ENCODE results near the gene ELL.

Gene ELL

DNA sequence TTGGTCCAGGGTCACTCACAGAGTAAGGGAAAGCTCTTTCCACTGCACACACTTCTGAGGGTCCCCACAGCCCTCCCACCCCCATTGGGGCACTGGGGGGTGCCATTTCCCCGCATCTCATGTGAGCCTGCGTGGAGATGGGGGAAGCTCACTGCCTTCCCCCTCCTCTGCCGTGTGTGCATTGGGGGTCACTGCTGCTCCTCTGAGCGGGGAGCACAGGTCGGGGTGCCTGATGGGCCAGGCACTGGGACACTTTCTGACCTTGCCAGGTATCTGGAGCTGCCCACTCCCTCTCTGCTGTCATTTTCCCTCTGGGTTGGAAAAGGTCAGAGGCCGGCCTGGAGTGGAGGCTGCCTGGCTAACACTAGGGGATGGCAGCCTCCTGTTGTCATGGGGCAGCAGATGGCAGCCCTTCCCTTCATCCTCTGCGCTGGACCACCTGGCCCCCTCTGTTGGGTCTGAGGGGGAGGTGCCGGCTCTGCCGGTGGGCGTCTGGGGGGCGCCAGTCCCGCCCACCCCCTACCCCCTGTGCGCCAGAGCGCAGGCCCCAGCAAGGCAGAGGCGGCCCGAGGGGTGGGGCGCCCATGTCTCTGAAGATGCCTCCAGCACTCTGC is 93.6 kb downstream of the ELL start:
- Histone ChIP-seq H3K4me1 (ENCODE audit: control insufficient read depth, insufficient read depth, low read length) (peaks cover 38% of the 10 kb centered on the region), H3K9me3 (ENCODE audit: control insufficient read depth, low read length) (no peaks in the 10 kb centered on the region), H3K9ac (ENCODE audit: low read length) (peak overlapping the region; percentile 34), H3K36me3 (ENCODE audit: control insufficient read depth, insufficient read depth, low read length) (no peaks in the 10 kb centered on the region), H3K27me3 (ENCODE audit: control insufficient read depth, insufficient read depth, low read length) (no peaks in the 10 kb centered on the region), H3K4me3 (ENCODE audit: low read length) (no peak overlapping the region)

DNA sequence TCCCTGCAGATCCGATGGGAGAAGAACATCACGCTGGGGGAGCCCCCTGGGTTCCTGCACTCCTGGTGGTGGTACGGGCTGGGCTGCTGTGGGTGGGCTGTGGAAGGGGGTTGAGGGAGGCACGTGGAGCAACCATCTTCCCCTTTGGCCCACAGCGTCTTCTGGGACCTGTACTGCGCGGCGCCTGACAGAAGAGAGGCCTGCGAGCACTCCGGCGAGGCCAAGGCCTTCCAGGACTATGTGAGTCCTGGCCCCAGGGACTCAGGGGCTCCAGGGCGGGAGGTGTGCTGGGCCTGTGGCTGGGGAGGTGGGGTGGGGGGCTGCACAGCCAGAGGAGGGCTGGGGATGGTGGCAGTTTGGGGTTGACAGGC is 94.1 kb downstream of the ELL start:
- H3K4me1 ChIP-seq (ENCODE audit: control insufficient read depth, insufficient read depth, low read length), result peaks cover 44% of the 10 kb centered on the region
- H3K36me3 ChIP-seq (ENCODE audit: control insufficient read depth, insufficient read depth, low read length), result no peaks in the 10 kb centered on the region
- H3K9ac ChIP-seq (ENCODE audit: low read length), result no peak overlapping the region
- H3K27me3 ChIP-seq (ENCODE audit: control insufficient read depth, insufficient read depth, low read length), result no peaks in the 10 kb centered on the region
- no peaks in the 10 kb centered on the region for H3K9me3 ChIP-seq (ENCODE audit: control insufficient read depth, low read length)
- no peak overlapping the region for H3K4me3 ChIP-seq (ENCODE audit: low read length)

DNA sequence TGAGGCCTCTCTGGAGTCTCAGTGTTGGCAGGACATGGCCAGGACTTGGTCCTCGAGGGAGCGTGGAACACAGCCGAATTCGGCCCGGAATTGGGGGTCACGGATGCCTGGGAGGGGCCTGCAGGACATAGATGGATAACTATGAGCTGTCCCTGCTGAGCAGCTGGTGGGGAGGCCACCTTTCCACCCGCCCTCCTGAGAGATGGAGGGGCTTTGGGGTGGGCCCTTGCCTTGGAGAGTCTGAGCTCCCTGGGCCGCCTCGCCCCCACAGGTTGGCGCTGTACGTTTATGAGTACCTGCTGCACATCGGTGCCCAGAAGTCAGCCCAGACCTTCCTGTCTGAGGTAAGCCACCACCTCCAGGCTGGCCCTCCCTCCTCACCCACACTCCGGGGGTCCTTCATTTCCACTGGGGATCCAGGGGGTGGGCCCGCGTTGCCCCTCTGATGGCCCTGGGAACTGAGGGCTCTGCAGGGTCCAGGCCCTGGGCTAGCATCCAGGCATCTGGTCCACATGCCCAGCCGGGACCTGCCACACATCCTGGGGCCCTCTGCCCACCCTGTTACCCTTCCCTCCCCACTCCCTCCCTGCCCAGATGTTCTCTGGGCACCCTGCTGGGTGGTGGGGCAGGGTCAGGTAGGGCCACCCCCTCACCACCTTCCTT is 94.7 kb downstream of the ELL start:
- H3K4me1 ChIP-seq (ENCODE audit: control insufficient read depth, insufficient read depth, low read length), result peaks cover 47% of the 10 kb centered on the region
- H3K27me3 ChIP-seq (ENCODE audit: control insufficient read depth, insufficient read depth, low read length), result no peaks in the 10 kb centered on the region
- H3K4me3 ChIP-seq (ENCODE audit: low read length), result no peak overlapping the region
- H3K36me3 ChIP-seq (ENCODE audit: control insufficient read depth, insufficient read depth, low read length), result no peaks in the 10 kb centered on the region
- H3K9me3 ChIP-seq (ENCODE audit: control insufficient read depth, low read length), result no peaks in the 10 kb centered on the region
- no peak overlapping the region for H3K9ac ChIP-seq (ENCODE audit: low read length)

DNA sequence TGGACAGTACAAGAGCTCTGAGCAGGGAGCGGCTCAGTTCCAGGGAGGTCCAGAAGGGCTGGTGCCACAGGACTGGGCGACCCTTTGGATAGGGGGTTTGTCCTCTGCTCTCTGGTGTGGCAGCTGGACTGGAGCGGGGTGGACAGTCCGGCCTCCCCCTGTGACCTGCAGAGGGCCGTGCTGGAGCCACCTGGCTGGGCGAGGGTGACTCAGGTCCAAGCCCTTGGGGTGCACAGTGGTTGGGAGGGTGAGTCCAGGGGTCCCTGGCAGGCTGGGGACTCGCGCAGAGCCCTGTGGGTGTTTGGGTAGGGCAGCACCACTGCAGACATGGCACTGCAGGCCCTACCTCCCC is 95.5 kb downstream of the ELL start:
- no peaks in the 10 kb centered on the region for H3K9me3 ChIP-seq (ENCODE audit: control insufficient read depth, low read length)
- no peak overlapping the region for H3K4me3 ChIP-seq (ENCODE audit: low read length)
- H3K27me3 ChIP-seq (ENCODE audit: control insufficient read depth, insufficient read depth, low read length), result no peaks in the 10 kb centered on the region
- no peaks in the 10 kb centered on the region for H3K36me3 ChIP-seq (ENCODE audit: control insufficient read depth, insufficient read depth, low read length)
- H3K9ac ChIP-seq (ENCODE audit: low read length), result peak overlapping the region; percentile 15
- peaks cover 51% of the 10 kb centered on the region for H3K4me1 ChIP-seq (ENCODE audit: control insufficient read depth, insufficient read depth, low read length)

DNA sequence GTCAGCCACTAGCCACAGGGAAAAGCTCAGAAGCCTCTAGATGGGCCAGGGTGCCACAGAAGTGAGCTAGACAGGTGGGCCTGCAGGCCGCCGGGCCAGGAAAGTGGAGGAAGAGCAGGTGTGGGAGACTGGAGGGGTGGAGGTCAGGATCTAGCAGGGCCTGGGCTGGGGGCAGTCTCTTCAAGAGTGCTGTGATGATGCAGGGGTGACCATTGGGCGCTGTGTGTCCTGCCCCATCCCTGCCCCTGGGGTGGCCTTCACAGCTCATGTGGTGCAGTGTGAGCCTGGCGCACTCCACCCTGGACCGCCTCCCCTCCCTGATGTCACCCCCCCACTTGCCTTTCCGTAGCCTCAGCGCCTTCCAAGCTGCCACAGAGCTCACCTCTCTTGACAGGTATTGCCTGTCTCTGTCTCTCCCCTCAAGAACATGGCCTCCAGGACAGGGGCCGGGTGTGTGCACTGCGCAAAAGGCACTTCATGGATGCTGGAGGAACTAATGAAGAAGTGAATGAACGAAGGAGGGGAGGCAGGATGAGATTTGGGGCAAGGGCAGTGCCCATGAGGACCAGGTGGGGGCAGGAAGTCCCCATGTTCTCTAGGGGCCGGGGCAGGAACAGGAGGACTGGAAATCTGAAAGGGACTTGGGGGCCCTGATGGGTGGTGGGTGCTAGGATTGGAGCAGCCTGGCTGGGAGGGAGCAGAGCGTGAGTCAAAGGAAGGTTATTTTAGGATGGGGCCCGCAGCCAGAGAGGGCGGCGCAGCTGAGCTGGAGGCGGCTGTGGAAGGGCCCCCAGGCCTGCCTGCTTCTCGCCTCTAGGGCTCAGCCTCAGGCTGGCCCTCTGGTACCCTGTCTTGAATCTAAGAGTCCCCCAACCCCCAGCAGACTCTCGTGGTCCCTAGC is 96.1 kb downstream of the ELL start:
- Histone ChIP-seq H3K9me3 (ENCODE audit: control insufficient read depth, low read length) (no peaks in the 10 kb centered on the region), H3K4me1 (ENCODE audit: control insufficient read depth, insufficient read depth, low read length) (peaks cover 57% of the 10 kb centered on the region), H3K9ac (ENCODE audit: low read length) (peak overlapping the region; percentile 15), H3K36me3 (ENCODE audit: control insufficient read depth, insufficient read depth, low read length) (no peaks in the 10 kb centered on the region), H3K27me3 (ENCODE audit: control insufficient read depth, insufficient read depth, low read length) (no peaks in the 10 kb centered on the region), H3K4me3 (ENCODE audit: low read length) (no peak overlapping the region)

DNA sequence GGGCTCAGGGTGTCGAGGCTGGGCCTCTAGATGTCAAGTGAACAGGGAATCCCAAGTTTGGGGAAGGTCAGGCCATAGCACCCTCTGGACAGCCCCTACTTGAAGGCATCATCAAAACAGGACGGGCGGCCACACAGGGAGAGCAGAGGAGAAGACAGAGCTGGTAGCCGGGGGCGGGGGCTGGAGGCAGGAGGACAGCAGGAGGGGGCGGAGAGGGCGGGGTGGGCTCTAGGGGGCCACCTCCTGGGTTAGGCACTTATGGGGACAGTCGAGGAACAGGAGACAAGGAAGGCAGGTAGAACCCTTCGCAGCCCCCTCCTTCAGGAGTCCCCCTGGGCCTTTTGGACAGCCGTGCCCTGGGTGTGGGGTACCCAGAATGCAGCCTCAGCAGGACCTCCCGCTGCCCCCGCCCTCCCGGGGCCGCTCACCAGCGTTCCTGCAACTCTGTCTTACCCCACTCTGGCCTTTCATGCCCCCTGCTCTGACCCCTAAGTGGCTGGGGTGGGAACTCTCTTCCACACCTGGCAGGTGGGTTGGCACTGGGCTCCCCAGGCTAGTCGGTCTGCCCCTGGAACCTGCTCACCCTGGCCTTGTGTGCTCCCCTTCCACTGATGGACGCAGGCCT is 96.9 kb downstream of the ELL start:
- peaks cover 60% of the 10 kb centered on the region for H3K4me1 ChIP-seq (ENCODE audit: control insufficient read depth, insufficient read depth, low read length)
- H3K9me3 ChIP-seq (ENCODE audit: control insufficient read depth, low read length), result no peaks in the 10 kb centered on the region
- H3K36me3 ChIP-seq (ENCODE audit: control insufficient read depth, insufficient read depth, low read length), result no peaks in the 10 kb centered on the region
- no peaks in the 10 kb centered on the region for H3K27me3 ChIP-seq (ENCODE audit: control insufficient read depth, insufficient read depth, low read length)
- no peak overlapping the region for H3K9ac ChIP-seq (ENCODE audit: low read length)
- H3K4me3 ChIP-seq (ENCODE audit: low read length), result no peak overlapping the region

DNA sequence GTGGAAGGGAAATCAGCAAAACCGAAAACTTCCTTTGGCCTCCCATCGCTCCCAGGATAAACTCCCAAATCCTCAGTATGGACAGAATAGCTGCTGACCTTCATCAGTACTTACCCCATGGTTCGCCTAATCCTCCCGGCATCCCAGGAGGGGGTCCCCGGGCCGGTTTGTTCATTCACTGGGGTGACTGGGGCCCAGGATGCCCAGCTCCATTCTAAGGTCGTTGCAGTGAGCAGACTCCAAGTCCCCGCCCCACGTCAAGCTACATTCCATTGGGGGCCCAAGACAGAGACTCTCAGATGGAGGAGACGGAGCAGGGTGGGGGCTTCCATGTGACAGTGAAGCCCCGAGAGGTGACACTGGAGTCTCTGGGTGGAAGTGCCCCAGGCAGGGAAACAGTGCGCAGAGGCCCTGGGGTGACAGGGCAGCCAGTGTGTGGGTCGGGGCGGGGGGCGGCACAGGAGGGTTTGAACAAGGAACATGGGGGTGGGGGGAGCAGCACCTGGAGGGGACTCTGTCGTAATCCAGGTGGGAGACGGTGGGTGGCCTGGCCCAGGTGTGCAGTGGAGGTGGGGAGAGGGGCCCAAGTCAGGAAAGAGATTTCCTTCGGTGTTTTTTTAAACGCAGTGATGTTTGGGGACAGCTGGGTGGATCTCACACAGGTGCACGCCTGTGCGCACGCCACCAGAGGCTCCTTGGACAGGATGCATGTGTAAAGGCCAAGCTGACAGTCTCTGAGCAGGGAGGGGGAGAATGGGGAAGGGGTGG is 97.6 kb downstream of the ELL start:
- Histone ChIP-seq H3K9me3 (ENCODE audit: control insufficient read depth, low read length) (no peaks in the 10 kb centered on the region), H3K4me3 (ENCODE audit: low read length) (no peak overlapping the region), H3K4me1 (ENCODE audit: control insufficient read depth, insufficient read depth, low read length) (peaks cover 53% of the 10 kb centered on the region), H3K9ac (ENCODE audit: low read length) (peak overlapping the region; percentile 39), H3K27me3 (ENCODE audit: control insufficient read depth, insufficient read depth, low read length) (no peaks in the 10 kb centered on the region), H3K36me3 (ENCODE audit: control insufficient read depth, insufficient read depth, low read length) (no peaks in the 10 kb centered on the region)

DNA sequence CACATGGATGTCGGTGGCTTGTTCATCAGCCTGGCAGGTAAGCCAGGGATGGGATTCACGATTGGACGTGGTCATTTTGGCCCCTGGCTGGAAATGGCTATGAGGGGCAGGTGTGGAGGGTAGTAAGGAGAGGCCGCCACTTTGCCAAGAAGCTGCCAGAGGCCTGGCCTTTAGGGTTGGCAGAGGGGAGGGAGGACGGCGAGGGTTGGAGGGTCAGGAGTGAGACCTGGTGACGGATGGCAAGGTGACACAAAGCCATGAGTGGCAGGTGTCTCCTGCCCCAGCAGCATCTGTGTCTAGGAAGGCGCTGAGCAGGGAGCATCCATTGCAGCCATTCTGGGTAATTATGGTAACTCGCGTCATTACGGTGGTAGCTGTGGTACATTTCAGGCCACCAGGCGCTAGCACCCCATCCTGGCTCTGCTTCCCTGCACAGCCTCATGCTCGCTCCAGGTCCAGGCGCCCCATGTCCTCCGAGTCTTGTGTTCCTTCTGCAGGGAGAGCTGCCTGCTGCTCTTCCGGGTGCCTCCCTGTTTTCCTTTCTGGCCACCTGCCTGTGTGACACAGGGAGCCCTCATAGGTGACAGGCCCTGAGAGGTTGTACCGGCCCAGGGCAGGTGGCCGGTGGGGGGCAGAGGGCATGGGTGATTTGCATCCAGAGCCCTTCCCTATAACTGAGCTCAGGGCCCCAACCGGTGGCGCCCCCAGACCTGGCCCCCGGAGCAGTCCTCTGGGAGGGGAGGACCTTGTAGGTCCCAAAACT is 98.4 kb downstream of the ELL start:
- Histone ChIP-seq H3K4me1 (ENCODE audit: control insufficient read depth, insufficient read depth, low read length) (peaks cover 51% of the 10 kb centered on the region), H3K36me3 (ENCODE audit: control insufficient read depth, insufficient read depth, low read length) (no peaks in the 10 kb centered on the region)

DNA sequence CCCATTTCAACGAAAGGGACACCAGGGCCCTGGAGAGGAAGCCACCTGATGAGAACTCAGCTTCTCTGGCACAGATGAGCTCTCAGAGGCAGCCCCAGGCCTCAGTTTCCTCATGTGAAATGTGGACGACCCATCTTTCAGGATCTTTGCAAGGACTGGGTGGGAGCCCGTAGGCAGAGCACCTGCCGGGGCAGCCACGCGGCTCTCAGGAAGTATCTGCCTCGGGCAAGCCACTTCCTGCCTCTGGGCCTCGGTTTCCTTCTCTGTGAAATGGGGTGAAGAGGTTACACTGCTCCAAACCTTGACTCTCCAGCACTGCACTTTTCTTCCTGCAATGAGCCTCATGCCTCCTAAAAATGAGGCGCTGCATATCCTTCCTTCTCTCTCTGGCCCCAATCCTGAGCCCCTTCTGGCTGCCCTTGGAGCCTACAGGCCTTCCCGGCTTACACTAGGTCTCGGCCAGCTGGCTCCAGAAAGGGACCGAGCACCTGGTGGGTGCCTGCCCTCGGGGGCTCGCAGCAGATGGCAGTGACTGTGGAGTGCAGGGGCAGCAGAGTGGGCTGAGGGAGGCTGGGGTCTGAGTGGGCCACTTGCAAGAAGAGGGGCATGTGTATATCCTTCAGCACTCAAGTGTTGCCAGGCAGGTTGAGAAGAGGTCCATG is 99.2 kb downstream of the ELL start:
- Histone ChIP-seq H3K36me3 (ENCODE audit: control insufficient read depth, insufficient read depth, low read length) (no peaks in the 10 kb centered on the region), H3K27me3 (ENCODE audit: control insufficient read depth, insufficient read depth, low read length) (peaks cover 10% of the 10 kb centered on the region), H3K9me3 (ENCODE audit: control insufficient read depth, low read length) (no peaks in the 10 kb centered on the region), H3K9ac (ENCODE audit: low read length) (no peak overlapping the region), H3K4me3 (ENCODE audit: low read length) (no peak overlapping the region), H3K4me1 (ENCODE audit: control insufficient read depth, insufficient read depth, low read length) (peaks cover 55% of the 10 kb centered on the region)

More for the DNA sequence above, 98.4 kb downstream of the ELL start:
- no peak overlapping the region for H3K4me3 ChIP-seq (ENCODE audit: low read length)
- peak overlapping the region; percentile 39 for H3K9ac ChIP-seq (ENCODE audit: low read length)
- H3K9me3 ChIP-seq (ENCODE audit: control insufficient read depth, low read length), result no peaks in the 10 kb centered on the region
- peaks cover 2% of the 10 kb centered on the region for H3K27me3 ChIP-seq (ENCODE audit: control insufficient read depth, insufficient read depth, low read length)

DNA sequence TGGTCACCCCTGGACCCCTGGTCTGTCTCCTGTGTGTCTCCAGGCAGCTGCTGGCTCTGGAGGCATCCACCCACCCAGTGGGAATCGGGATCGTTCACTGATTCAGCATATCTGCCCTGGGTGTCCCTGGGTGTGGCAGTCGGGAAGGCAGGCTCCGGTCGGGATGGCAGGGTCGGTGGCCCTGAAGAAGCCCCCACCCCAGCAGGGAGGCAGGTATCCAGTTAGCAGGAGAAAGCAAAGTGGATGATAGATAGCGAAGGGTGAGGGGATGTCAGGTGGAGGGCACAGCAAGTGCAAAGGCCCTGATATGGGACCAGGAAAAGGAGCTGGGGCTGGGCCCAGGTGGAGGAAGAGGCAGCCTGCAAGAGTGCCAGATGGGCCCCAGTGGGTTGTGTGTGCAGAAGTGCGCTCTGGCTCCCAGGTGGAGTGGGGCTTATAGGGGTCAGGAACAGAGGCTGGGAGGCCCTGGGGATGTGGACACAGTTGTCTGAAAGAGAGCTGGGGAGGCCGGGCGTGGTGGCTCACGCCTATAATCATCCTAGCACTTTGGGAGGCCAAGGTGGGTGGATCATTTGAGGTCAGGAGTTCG is 100.4 kb downstream of the ELL start:
- Histone ChIP-seq H3K9ac (ENCODE audit: low read length) (peak overlapping the region; percentile 12), H3K36me3 (ENCODE audit: control insufficient read depth, insufficient read depth, low read length) (no peaks in the 10 kb centered on the region), H3K27me3 (ENCODE audit: control insufficient read depth, insufficient read depth, low read length) (peaks cover 14% of the 10 kb centered on the region), H3K4me1 (ENCODE audit: control insufficient read depth, insufficient read depth, low read length) (peaks cover 67% of the 10 kb centered on the region), H3K9me3 (ENCODE audit: control insufficient read depth, low read length) (no peaks in the 10 kb centered on the region), H3K4me3 (ENCODE audit: low read length) (no peak overlapping the region)
